HG02973 (cell line): ENCODE measurements around the gene VSIG10.

Source experiments
- ATAC-seq: cut with Tn5 transposase; IDR thresholded peaks from one replicate; pipeline ENCODE4 v1.9.1; 2021; ENCODE audit warnings: moderate library complexity; ENCODE audit not compliant: unreplicated experiment

The VSIG10 gene

DNA sequence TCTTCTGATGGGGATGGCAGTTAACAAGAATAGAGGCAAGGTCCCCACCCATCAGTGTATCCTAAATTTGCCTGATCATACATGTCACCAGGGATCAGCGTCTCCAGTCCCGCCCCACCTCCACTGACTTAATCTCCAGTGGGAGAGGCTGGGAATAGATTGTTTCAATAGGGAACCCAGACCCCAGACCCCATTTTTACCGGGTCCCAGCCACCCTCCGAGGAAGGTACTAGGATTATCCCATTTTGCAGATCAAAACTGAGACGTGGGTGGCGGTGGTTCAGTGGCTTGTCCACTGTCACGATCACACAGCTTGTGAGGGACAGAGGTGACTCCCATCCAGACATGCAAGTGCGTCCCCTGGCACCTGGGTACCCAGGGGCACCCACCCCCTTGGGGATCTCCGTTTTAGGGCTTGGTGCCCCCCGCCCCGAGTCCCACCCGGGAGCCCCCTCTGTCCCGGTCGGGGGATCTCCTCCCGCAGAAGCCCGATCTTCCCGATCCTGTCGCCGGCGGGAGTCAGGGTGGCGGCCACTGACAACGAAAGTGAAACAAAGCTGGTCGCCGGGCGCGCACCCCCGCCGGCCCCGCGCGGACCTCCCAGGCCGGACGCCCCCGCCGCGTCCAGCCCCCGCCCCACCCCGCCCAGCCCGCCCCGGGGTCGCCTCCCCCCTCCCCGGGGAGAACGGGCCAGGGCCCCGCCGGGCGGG, 43.4 kb downstream of the VSIG10 start:
- ATAC-seq, result peak; percentile 19

DNA sequence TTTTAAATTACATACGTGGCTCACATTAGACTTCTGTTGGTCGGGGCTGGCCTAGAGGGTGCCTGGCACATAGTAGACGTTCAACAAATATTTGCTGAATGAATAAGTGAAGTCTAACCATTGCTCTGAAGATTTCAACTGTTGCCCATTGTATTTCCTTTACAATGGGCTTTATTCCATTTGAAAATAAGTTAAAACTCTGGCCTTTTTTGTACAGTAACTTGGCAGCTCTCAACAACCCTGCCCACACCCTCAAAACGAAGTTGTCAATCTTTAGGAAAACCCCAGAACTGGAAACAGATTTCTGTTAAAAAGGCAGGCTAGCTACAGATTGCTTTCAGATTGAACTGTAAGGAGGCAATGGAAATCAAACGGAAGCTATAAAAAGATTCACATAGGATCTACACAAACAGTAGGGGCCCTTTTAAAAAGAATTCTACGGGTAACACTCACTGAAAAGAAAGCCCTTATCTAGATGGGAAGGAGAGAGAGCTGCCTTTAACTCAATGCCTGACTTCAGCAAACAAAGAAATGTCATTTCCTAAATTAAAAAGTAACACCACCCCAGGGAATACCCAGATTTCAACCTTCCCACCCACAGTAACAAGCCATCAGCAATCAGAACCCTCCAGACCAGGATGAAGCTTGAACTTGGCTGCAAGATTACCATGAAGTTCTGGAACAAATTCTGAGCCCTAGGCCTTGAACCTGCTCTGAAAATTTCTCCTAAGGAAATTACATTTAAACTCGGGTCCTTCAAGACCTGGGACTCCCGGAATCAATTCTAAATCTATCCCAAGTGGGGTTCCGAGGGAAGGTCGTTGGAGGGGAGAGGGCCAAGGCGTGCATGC, 44.2 kb downstream of the VSIG10 start:
- ATAC-seq, result no peak

DNA sequence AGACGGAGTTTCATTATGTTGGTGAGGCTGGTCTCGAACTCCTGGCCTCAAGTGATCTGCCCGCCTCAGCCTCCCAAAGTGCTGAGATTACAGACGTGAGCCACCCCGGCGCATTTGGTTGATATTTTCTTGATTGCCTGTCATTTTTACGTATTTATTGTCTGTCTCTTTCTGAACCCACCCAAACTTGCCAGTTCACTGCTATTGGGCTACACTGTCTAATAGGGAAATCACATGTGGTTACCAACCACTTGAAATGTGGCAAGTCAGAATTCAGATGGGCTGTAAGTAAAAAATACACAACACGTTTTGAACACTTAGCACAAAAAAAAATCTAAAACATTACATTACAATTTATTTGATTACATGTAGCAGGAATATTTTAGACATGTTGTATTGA, 44.9 kb downstream of the VSIG10 start:
- ATAC-seq, result no peak

GRCh38 chr12:118058227-118058626, 45.6 kb downstream of the VSIG10 start:
- ATAC-seq, result no peak

DNA sequence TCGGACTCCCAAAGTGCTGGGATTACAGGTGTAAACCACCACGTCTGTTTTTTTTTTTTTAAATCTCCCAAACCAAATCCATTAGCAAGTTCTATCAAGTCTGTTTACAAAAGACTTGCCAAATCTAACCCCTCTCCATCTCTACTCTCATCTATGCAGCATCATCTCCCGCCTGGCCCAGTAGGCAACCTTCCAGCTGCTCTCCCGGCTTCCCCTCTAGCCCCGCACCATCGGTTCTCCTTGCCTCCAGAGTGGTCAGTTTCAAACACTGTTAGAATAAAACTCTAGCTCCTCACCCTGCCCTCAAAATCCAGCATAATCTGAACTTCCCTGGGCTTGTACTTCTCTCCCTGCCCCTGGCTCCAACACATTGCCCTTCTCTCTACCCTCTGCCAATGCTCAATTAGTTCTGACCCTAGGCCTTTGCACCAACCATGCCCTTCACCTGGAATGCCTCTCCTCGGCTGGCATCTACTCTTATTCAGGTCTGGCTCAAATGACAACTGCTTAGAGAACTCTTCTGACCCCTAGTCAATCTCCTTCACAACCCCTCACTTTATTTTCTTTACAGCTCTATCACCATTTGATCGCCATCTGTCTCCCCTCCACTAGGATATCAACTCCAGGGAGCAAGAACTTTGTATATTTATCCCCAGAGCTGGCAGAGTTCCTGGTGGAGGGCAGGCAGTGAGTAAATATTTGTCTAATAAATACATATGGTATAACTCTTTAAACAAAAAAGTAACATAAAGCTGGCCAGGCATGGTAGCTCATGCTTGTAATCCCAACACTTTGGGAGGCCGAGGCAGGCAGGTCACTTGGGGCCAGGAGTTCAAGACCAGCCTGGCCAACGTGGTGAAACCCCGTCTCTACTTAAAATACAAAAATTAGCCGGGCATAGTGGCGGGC, 47.7 kb downstream of the VSIG10 start:
- no peak for ATAC-seq

DNA sequence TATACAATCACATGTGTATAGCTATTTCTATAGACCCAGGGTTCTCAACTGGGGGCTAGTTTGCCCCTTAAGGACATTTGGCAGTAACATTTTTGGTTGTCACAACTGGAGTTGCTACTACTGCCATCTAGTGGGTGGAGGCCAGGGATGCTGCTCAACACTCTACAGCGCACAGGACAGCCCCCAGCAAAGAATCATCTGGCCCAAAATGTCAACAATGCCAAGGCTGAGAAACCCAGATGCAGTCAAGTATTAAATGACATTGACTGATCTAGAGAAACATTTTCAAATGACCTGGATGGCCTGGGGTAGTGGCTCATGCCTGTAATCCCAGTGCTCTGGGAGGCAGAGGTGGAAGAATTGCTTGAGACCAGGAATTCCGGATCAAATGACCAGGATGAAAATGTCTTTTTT, 48.7 kb downstream of the VSIG10 start:
- peak; percentile 72 for ATAC-seq

DNA sequence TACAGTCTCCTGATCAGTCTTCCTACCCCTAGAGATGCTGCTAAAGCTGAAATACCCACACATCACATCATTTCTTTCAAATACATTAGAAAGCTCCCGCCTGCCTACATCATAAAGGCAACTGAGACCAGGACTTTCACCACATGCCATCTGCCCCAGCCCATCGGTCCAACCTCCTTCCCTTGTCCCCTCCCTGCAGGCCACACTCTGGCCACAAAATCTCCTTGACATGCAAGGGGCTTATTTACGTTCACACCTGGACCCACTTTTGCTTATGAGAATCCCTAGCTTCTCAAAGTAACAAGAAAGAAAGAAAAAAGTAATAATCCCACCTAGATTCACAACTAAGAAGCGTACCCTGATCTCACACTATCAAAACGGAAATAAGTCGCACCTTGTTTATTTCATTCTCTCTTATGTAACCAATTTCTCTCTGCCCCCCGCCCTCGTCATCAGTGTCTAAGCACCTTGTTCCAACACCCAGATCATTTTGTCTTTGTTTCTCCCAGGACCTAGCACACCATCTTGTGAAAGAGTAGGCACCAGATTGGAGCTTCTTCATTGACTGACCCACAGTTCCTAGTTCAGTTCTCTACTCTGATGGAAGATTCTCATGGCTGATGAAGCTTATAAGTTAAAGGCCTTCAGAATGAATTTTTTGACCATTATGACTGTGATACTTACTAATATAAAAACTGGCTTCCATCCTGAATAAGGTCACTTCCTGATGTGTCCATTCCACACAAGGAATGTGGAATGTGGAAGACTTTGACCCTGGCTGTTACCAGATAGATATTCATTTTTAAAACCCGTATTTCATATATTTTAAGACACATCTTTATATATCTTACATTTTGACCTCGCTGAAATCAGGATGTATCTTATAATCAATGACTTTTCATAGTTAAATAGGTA, 50.5 kb downstream of the VSIG10 start:
- no peak for ATAC-seq

DNA sequence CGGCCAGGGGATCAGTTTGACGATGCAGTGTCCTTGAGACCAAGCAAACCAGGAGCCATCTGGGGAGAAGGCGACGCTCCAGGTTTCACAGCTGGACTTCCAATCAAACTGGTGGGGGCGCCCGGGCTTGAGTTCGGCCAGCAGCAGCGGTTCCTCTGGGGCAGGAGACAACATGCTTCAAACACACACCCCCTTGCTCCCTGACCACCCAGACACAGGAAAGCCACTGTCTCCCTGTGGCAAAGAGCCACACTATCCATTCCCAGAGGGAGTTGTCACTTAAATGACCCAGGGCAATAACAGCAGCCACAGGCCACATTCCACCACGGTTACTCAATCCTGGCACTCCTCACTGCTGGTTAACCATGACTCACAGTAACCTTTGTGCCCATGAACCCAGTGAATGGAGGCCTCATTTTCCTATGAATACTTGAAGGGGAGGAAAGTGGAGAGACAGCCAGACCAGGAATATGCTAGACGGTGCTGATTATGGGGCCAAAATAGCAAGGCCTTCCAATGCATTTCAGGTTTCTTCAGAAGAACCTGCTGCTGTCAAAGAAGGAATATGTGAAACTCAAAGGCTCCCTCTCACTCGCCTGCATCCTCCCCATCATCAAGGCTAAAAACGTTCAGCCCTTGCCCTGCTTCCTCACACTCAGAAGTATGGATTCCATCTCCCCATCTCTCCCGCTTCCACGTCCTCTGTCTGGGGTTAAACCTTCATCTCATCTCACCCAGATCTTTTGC, 51.3 kb downstream of the VSIG10 start:
- ATAC-seq, result no peak

DNA sequence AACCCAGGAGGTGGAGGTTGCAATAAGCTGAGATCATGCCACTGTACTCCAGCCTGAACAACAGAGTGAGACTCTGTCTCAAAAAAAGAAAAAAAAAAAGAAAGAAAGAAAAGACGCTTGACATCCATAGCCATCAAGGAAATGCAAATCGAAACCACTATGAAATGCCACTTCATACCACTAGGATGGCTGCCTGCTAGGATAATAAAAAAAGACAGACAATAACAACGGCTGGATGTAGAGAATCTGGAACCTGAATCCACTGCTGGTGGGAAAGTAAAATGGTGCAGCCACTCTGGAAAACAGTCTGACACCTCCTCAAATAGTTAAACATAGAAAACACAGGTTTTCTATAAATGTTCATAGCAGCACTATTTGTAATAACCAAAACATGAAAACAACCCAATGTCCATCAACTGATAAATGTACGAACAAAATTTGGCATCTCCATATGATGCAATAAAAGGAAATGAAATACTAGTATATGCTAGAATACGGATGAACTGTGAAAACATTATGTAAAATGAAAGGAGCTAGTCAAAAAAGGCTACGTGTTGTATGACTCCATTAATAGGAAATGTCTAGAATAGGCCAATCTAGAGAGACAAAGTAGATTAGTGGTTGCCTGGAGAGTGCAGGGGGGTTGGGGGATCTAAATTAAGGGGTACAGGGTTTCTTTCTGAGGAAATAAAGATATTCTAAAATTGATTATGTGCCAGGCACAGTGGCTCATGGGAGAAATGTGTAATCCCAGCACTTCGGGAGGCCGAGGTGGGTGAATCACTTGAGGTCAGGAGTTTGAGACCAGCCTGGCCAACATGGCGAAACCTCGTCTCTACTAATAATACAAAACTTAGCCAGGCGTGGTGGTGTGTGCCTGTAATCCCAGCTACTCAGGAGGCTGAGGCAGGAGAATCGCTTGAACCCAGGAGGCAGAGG, 52.6 kb downstream of the VSIG10 start:
- ATAC-seq, result no peak

- no peak for ATAC-seq
Measured at GRCh38 chr12:118046430-118046829, 57.4 kb downstream of the VSIG10 start.

DNA sequence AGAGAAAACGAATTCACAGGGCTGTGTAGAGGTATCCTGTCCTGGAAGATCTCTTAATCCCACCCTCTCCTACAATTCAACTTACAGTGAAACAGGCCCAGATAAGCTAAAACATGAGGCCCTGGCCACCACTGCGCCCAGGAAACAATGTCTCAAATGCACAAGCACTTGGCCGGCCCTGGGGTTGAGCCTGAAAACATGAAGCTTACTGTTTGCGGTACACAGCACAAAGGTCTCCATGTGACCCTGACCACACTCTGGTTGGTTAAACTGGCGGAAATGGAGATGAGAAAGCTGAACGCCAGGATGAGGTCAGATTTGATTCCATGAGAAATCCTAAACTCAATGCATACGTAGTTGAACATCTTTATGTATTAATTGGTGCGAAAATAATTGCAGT, 59.2 kb downstream of the VSIG10 start:
- ATAC-seq, result no peak

DNA sequence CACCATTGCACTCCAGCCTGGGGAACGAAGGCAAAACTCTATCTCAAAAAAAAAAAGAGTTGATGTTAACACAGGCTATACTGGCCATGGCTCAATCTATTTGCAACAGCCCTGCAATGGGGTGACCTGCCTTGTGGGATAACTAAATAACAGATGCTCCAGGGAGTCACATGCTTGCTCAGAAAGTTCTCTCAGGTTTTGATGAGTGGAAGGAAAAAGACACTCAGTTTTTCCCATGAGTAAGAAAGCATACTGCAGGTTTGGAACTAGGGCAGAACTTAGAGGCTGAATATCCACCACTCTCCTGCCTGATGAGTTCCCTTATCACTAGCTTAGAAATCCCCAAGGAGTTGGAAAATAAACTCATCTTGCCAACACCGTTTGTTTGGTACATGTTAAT, 59.7 kb downstream of the VSIG10 start:
- ATAC-seq, result no peak

DNA sequence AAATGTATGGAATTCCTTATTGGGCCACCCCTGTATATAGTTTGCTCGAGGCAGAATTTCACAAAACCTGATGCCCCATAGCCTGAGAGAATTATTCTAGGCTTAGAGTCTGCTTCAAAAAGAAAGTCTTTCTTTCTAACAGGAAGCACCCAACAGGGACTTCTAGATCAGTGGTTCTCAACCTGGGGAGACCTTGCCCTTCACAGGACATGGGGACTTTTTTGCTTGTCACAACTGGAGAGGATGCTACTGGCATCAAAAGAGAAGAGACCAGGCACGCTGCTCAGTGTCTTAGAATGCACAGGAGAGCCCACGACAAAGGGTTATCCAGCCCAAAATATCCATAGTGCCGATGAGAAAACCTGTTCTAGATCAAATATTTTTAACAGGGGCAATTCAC, 61.7 kb downstream of the VSIG10 start:
- ATAC-seq, result no peak

- no peak for ATAC-seq
Measured at GRCh38 chr12:118038137-118038536, 65.7 kb downstream of the VSIG10 start.

DNA sequence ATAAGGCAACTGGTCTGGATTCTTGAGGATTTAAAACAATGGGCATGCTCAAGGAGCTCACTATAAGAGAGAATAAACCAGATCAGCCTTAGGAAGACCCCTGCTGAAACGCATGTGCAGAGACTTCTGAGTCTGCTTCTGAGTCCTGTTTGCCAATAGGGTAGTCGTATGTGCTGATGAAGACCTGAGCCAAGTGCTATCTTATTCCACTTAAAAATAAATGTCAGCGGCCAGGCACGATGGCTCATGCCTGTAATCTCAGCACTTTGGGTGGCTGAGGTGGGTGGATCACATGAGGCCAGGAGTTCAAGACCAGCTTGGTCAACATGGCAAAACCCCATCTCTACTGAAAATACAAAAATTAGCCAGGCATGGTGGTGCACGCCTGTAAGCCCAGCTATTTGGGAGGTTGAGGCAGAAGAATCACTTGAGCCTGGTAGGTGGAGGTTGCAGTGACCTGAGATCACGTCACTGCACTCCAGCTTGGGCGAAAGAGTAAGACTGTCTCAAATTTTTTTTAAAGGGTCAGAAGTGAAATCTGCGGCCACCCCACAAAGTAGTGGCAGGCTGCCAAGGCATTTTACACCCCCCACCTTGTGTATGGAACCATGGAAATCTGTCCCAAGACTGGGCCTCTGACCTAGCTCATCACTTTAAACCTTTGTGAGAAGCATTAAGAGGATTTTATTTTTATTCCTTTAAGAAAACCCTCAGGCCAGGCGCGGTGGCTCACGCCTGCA, 67.0 kb downstream of the VSIG10 start:
- no peak for ATAC-seq

- peak; percentile 81 for ATAC-seq
Measured at GRCh38 chr12:118035190-118036041, 68.4 kb downstream of the VSIG10 start.
